Immature natural killer cell (primary cell): ENCODE data around the gene CHAD. TPM values are rescaled to one million over a fixed set of nuclear protein-coding genes. Genes with fewer than 3 reads are reported as not detected.

Experiments used
- DNase-seq, 3 donors: peaks; one replicate each; pipeline ENCODE4 v3.0.0; 2022; ENCODE audit warnings: mixed read lengths in 1 of 3
- H3K27ac Mint-ChIP-seq, 6 donors: one replicate each; pipeline ENCODE4 v1.8.0; 2020; ENCODE audit warnings: mixed read lengths in 6 of 6, mild to moderate bottlenecking in 5 of 6, inconsistent platforms in 4 of 6, moderate library complexity in 3 of 6
- H3K27me3 Mint-ChIP-seq, 3 donors: one replicate each; pipeline ENCODE4 v1.8.0; 2020 to 2021; ENCODE audit warnings: low read depth in 3 of 3, mild to moderate bottlenecking in 3 of 3, mixed read lengths in 3 of 3, moderate library complexity in 3 of 3, inconsistent platforms in 1 of 3
- H3K36me3 Mint-ChIP-seq, 3 donors: one replicate each; pipeline ENCODE4 v1.8.0; 2020; ENCODE audit warnings: mixed read lengths in 3 of 3, inconsistent platforms in 2 of 3, mild to moderate bottlenecking in 2 of 3
- H3K4me1 Mint-ChIP-seq, 2 donors: one replicate each; pipeline ENCODE4 v1.8.0; 2020; ENCODE audit warnings: inconsistent platforms in 2 of 2, mild to moderate bottlenecking in 2 of 2, mixed read lengths in 2 of 2, moderate library complexity in 1 of 2
- H3K4me3 Mint-ChIP-seq, 5 donors: one replicate each; pipeline ENCODE4 v1.8.0; 2020; ENCODE audit warnings: mild to moderate bottlenecking in 5 of 5, mixed read lengths in 5 of 5, inconsistent platforms in 3 of 5, moderate library complexity in 3 of 5
- H3K9me3 Mint-ChIP-seq, 6 donors: one replicate each; pipeline ENCODE4 v1.8.0; 2020; ENCODE audit warnings: mild to moderate bottlenecking in 6 of 6, mixed read lengths in 6 of 6, inconsistent platforms in 4 of 6, moderate library complexity in 3 of 6
- polyA plus RNA-seq, 3 donors: library from polyadenylated mRNA; unstranded; fragments of 300-500 nt; fragmentation: Illumina TruSeq; gene quantifications; one replicate each; pipeline ENCODE4 v1.2.3, GENCODE V29; 2021

The CHAD gene
- polyA plus RNA-seq, 3 donors from 2014 or later = not detected

DNA sequence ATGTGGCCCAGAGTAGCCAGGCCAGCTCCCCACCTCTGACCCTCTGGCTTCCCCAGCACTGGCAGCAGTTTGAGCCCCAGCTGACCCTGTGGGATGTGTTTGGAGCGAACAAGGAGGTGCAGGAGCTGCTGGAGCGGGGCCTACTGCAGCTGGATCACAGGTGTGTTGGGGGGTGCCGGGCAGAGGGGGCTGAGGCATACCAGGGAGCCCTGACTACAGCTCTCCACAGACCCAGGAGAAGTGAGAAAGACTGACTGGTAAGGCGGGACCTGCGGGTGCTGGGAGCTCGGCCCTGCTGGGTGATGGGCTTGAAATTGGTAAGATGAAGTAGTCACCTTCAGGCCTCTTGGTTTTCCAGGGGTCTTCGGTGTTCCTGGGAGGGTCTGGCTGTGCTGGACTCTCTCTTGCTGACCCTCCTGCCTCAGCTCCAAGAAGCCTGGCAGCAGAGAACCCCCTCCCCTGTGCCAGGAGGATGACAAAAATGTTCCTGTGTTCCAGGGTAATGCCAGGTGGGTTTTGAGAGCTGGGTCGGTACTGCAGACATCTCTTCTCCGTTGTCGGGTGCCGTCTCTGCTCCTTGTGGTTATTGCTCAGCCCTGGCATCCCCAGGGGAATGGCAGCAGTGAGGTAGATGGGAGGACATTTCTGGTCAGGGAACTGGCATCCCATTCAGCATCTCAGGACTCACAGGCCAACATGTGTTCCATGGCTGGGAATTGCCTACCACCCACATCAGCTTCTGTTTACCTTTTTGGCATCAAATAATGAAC lies 15.9 kb upstream of the CHAD start:
- Mint-ChIP-seq H3K9me3 (no peaks in the 10 kb centered on the region), H3K36me3 (peaks cover 4 to 19% (median 8%) of the 10 kb centered on the region in 3 donors), H3K27me3 (peaks cover 0 to 4% (median 0%) of the 10 kb centered on the region in 3 donors), H3K4me3 (no peak overlapping the region), H3K4me1 (peaks cover 18 to 20% of the 10 kb centered on the region in 2 donors), H3K27ac (peak overlapping the region in 1 of 6 donors; percentile 22)
- no peak for DNase-seq

DNA sequence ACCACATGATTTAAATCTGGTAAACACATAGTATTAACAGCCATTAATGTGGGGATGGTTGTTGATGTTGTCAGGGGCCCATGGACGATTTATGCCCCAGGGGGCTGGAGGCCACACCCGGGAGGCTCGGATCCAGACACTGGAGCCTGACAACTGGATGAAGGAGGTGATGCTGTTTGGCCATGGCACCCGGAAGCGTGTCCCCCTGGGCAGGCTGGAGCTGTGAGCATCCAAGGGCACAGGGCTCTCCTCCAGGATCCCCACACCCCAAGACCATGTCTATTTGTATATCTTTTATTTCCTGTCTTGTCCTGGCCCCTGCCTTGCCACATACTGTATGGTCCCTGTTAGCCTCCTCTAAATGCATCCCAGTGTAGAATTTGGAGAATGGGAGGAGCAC lies 14.6 kb upstream of the CHAD start:
- H3K36me3 Mint-ChIP-seq = peaks cover 4 to 19% (median 8%) of the 10 kb centered on the region in 3 donors
- H3K27me3 Mint-ChIP-seq = peaks cover 0 to 8% (median 5%) of the 10 kb centered on the region in 3 donors
- peaks cover 0 to under 1% (median 0%) of the 10 kb centered on the region in 6 donors for H3K9me3 Mint-ChIP-seq
- peaks cover 25 to 29% of the 10 kb centered on the region in 2 donors for H3K4me1 Mint-ChIP-seq
- no peak for DNase-seq
- no peak overlapping the region for H3K27ac Mint-ChIP-seq
- no peak overlapping the region for H3K4me3 Mint-ChIP-seq

DNA sequence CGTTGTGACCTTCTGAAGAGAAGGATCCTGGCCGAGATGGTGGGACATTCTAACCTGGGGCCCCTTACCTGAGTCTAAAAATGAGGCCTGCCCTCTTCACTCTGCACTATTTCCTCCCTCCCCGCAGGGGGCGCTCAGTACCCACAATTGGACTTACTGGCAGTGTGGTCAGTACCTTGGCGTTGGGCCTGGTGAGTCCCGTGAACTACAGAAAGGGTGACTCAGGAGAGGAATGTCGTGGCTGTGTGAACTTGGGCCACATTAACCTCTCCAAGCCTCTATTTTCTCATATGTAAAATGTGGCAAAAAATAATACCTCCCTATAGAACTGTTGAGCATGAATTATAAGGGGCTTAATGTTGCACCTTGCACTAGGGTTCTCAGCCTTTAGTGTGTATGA lies 13.8 kb upstream of the CHAD start:
- H3K4me1 Mint-ChIP-seq = peaks cover 28 to 32% of the 10 kb centered on the region in 2 donors
- H3K36me3 Mint-ChIP-seq = peaks cover 4 to 19% (median 8%) of the 10 kb centered on the region in 3 donors
- no peak overlapping the region for H3K4me3 Mint-ChIP-seq
- peak; percentile 64 to 74 (median 65) for DNase-seq
- peaks cover 0 to 9% (median 5%) of the 10 kb centered on the region in 3 donors for H3K27me3 Mint-ChIP-seq
- H3K27ac Mint-ChIP-seq = peak overlapping the region in 4 of 6 donors; percentile 10 to 86 (median 62)
- H3K9me3 Mint-ChIP-seq = peaks cover 0 to 1% (median 0%) of the 10 kb centered on the region in 6 donors

DNA sequence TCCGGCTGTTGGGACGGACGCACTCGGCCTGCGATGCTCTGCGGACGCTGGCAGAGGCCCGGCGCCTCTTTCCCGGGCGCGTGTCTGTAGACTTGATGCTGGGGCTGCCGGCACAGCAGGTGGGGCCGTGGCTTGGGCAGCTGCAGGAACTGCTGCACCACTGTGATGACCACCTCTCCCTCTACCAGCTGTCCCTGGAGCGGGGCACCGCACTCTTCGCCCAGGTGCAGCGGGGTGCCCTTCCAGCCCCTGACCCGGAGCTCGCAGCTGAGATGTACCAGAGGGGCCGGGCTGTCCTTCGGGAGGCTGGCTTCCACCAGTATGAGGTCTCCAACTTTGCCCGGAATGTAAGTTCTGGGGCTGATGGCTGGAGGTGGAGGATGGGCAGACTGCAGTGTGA lies 13.4 kb upstream of the CHAD start:
- H3K36me3 Mint-ChIP-seq = peaks cover 4 to 19% (median 8%) of the 10 kb centered on the region in 3 donors
- H3K27ac Mint-ChIP-seq = no peak overlapping the region
- DNase-seq = no peak
- peaks cover 0 to 9% (median 5%) of the 10 kb centered on the region in 3 donors for H3K27me3 Mint-ChIP-seq
- no peak overlapping the region for H3K4me3 Mint-ChIP-seq
- H3K9me3 Mint-ChIP-seq = peaks cover 0 to 1% (median 0%) of the 10 kb centered on the region in 6 donors
- H3K4me1 Mint-ChIP-seq = peaks cover 28 to 32% of the 10 kb centered on the region in 2 donors

DNA sequence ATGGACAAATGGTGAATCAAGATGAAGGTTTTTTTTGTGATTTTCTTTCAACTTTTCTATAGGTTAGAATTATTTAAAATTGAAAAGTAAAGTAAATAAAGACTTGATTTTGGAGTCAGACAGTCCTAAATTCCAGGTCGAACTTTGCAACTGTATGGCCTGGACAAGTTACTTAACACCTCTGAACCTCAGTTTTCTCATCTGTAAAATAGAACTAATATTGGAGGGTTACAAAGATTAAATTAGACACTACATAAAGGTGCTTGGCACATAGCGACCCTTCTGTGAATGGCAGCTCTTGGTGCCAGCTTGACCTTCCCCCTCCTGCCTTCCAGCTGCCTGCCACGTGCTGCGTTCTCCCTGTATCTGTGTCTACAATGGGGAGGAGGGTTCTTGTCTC lies 13.0 kb upstream of the CHAD start:
- DNase-seq = no peak
- Mint-ChIP-seq H3K4me1 (peaks cover 28 to 32% of the 10 kb centered on the region in 2 donors), H3K9me3 (peaks cover 0 to 1% (median 0%) of the 10 kb centered on the region in 6 donors), H3K27me3 (peaks cover 0 to 9% (median 5%) of the 10 kb centered on the region in 3 donors), H3K27ac (no peak overlapping the region), H3K36me3 (peaks cover 4 to 19% (median 8%) of the 10 kb centered on the region in 3 donors), H3K4me3 (no peak overlapping the region)

DNA sequence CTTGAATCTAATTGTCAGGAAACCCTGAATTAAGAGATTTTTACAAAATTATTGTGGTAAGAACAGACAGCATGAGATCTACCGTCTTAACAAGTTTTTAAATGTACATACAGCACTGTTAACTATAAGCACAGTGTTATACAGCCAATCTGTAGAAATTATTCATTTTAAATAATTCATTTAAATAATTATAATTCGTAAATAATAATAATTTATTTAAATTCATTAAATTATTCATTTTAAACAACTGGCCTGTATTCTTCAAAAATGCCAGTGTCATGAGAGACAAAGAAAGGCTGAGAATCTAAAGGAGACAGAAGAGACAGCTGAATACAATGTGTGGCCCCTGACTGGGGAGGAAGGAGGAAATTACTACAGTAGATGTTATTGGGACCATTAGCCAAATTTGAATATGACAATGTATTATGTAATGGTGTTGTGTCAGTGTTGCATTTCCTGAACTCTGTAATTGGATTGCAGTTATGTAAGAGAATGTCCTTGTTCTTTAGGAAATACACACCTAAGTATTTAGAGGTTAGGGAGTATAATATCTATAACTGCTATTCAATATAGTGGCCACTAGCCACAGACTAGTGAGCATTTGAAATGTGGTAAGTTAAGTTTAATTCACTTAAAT lies 12.3 kb upstream of the CHAD start:
- Mint-ChIP-seq H3K36me3 (peaks cover 4 to 17% (median 8%) of the 10 kb centered on the region in 3 donors), H3K4me3 (peak overlapping the region in 3 of 5 donors; percentile 38 to 87 (median 86)), H3K9me3 (peaks cover 0 to 1% (median 0%) of the 10 kb centered on the region in 6 donors), H3K4me1 (peaks cover 28 to 32% of the 10 kb centered on the region in 2 donors), H3K27me3 (peaks cover 0 to 11% (median 5%) of the 10 kb centered on the region in 3 donors), H3K27ac (no peak overlapping the region)
- no peak for DNase-seq

DNA sequence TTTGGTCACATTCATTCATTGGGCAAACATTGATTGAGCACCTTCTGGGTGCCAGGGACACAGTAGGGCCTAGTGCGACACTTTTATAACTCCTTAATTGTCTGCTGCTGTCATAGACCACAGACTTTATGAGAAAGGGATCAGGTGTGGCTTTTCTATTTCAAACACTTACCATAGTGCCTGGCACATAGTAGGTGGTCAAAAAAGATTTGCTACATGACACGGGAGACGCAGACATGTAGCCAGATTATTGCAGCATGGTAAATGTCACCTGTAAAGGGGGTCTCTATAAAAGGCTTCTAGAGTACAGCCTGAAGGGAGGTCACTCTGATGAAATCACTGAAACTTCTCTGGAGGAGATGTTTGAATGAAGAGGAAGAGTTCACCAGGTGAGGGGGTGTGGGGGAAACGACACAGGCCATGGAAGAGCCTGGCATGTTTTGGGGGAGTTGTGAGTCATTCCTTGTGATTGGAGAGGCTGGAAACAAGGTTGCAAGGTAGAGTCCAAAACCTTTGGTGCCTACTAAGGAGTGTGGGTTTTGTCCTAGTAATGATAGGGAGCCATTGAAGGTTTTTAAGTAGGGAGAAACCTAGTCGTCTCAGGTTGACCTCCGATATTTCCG lies 11.6 kb upstream of the CHAD start:
- Mint-ChIP-seq H3K27me3 (peaks cover 0 to 11% (median 5%) of the 10 kb centered on the region in 3 donors), H3K4me1 (peaks cover 28 to 32% of the 10 kb centered on the region in 2 donors), H3K4me3 (peak overlapping the region; percentile 84 to 88 (median 86)), H3K9me3 (peaks cover 0 to 1% (median 0%) of the 10 kb centered on the region in 6 donors), H3K27ac (peak overlapping the region in 3 of 6 donors; percentile 30 to 83 (median 71)), H3K36me3 (peaks cover 4 to 15% (median 6%) of the 10 kb centered on the region in 3 donors)
- DNase-seq = no peak

DNA sequence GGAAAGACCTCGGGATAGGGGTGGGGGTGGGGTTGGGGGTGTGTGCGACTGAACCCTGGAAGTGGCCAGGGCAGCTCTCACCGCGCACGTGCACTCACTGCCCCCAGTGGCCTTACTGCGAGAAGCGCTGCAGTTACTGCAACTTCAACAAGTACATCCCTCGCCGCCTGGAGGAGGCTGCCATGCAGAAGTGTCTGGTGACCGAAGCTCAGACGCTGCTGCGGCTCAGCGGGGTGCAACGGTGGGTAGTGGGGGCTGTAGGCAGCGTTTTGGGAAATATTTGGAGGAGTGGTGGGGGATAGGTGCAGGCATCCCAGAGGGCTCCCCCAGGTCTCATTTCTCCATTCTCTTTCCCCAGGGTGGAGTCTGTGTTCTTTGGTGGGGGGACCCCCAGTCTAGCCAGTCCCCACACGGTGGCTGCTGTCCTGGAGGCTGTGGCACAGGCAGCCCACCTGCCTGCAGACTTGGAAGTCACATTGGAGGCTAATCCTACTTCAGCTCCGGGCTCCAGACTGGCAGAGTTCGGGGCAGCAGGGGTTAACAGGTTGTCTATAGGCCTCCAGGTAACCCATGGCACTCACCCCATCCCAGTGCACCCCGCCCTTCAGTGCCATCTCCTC lies 11.0 kb upstream of the CHAD start:
- peak overlapping the region; percentile 84 to 88 (median 86) for H3K4me3 Mint-ChIP-seq
- peaks cover 4 to 11% (median 6%) of the 10 kb centered on the region in 3 donors for H3K36me3 Mint-ChIP-seq
- H3K27ac Mint-ChIP-seq = peak overlapping the region; percentile 64 to 83 (median 76)
- DNase-seq = peak; percentile 39 to 50 (median 45)
- H3K9me3 Mint-ChIP-seq = peaks cover 0 to 1% (median 0%) of the 10 kb centered on the region in 6 donors
- H3K4me1 Mint-ChIP-seq = peaks cover 28 to 32% of the 10 kb centered on the region in 2 donors
- H3K27me3 Mint-ChIP-seq = peaks cover 0 to 11% (median 5%) of the 10 kb centered on the region in 3 donors

DNA sequence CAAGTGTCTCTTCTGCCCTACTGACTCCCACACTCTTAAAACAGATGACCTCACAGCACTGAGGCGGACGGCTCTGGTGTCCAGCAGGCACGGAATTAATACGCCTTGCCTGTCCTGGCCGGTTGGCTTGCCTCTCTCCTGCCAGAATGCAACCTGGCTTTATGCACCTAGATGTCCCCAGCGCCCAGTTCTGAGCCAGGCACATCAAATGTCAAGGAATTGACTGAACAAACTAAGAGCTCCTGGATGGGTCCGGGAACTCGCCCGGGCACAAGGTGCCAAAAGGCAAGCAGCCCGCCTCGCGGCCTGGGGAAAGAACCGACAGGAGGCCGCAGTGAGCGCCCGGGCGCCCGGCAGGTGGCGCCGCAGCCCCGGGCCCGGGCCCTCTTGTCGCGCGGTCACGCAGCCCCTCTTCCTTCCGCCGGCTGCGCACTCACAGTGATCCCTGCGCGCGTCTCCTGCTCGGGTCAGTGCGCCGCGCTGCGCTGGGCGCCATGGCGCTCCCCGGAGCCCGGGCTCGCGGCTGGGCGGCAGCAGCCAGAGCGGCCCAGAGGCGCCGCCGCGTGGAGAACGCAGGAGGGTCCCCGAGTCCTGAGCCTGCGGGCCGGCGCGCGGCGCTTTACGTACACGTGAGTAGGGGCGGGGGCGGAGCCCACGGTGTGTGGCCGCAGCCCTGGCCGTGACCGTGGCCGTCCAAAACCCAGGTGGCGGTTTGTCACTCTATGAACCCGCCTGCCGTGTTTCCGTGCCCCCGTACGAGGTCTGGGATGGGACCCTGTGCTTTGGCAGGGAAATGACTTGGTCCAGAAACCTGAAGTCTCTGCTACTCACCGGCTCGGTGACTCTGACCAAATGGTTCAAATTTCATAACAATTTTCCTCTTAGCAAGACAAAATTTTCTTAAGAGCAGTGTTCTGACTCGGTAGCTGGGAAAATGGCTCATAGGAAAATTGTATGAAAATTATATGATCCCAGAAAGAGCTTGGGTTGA lies 10.0 kb upstream of the CHAD start, which contains the start of gene RSAD1:
RSAD1 (plus strand) TSS at position 470 of the 991 bp plus-strand sequence; CDS start at position 495, 25 bp downstream.
- Mint-ChIP-seq H3K27me3 (peaks cover 0 to 11% (median 5%) of the 10 kb centered on the region in 3 donors), H3K27ac (peak within 1 kb of the TSS; percentile 76 to 95 (median 90)), H3K4me1 (peaks cover 28 to 32% of the 10 kb centered on the region in 2 donors), H3K9me3 (peaks cover 0 to 1% (median 0%) of the 10 kb centered on the region in 6 donors), H3K4me3 (peak within 1 kb of the TSS; percentile 84 to 88 (median 86)), H3K36me3 (peaks cover 5 to 8% (median 6%) of the 10 kb centered on the region in 3 donors)
- peak; percentile 85 to 87 (median 86) for DNase-seq

DNA sequence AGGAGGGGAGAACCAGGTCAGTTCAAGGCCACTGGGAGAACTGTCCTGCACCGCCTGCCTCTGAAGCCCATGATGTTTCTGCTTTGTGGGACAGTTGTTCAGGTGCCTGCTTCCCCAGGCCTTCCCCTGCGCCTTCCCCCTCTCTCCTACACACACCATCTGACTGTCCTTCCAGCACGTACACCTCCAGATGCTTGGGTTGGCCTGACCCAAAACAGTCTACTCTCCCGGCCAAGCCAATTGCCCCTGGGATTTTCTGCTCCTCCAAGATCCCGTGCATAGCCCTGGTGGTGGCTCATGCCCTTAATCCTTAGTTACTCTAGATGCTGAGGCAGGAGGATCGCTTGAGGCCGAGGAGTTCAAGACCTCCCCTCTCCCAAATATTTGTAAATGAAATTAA lies 9.3 kb upstream of the CHAD start:
- Mint-ChIP-seq H3K36me3 (peaks cover 6 to 13% (median 12%) of the 10 kb centered on the region in 3 donors), H3K27ac (peak overlapping the region; percentile 76 to 95 (median 90)), H3K9me3 (peaks cover 0 to 1% (median 0%) of the 10 kb centered on the region in 6 donors), H3K27me3 (peaks cover 0 to 11% (median 3%) of the 10 kb centered on the region in 3 donors), H3K4me3 (peak overlapping the region; percentile 79 to 88 (median 84)), H3K4me1 (peaks cover 28 to 32% of the 10 kb centered on the region in 2 donors)
- no peak for DNase-seq

DNA sequence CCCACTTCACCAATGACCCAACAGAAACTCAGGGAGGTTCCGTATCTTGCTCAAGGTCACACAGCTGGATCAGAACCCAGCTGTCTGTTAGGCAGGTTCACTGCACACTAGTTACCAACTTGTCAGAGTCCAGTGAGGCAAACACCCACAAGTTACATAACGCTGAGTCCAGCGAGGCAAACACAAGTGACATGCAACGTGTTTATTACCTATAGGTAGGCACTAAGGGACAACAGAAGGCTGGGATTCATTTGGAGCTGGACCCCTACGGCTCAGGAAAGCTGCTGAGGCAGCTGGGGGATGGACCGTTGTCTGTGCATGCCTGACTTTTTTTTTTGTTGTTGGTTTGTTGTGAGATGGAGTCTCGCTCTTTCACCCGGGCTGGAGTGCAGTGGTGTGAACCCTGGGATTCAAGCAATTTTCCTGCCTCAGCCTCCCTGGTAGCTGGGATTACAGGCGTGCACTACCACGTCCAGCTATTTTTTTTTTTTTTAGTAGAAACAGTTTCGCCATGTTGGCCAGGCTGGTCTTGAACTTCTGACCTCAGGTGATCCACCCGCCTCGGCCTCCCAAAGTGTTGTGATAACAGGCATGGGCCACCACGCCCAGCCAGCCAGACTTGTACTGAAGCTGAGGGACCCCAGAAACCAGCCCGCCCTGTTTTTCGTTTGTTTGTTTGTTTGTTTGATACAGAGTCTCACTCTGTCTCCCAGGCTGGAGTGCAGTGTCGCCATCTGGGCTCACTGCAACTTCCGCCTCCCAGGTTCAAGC lies 8.1 kb upstream of the CHAD start:
- peaks cover 0 to 9% (median 7%) of the 10 kb centered on the region in 3 donors for H3K36me3 Mint-ChIP-seq
- H3K27ac Mint-ChIP-seq = peak overlapping the region in 2 of 6 donors; percentile 10 to 67
- DNase-seq = no peak
- peaks cover 0 to 1% (median 0%) of the 10 kb centered on the region in 6 donors for H3K9me3 Mint-ChIP-seq
- H3K4me3 Mint-ChIP-seq = no peak overlapping the region
- peaks cover 23 to 25% of the 10 kb centered on the region in 2 donors for H3K4me1 Mint-ChIP-seq
- H3K27me3 Mint-ChIP-seq = peaks cover 0 to 12% (median 3%) of the 10 kb centered on the region in 3 donors
